GM21390 (cell line): ENCODE measurements around the gene ACTL6B.
"Not testable (repeated sequence)": the region's sequence is repeated elsewhere in the genome, so short reads cannot be mapped to it uniquely, and the experiment has no call there.

Experiments
- ATAC-seq: cut with Tn5 transposase; IDR thresholded peaks from one replicate; pipeline ENCODE4 v1.9.1; 2021; ENCODE audit not compliant: unreplicated experiment

ACTL6B gene

DNA sequence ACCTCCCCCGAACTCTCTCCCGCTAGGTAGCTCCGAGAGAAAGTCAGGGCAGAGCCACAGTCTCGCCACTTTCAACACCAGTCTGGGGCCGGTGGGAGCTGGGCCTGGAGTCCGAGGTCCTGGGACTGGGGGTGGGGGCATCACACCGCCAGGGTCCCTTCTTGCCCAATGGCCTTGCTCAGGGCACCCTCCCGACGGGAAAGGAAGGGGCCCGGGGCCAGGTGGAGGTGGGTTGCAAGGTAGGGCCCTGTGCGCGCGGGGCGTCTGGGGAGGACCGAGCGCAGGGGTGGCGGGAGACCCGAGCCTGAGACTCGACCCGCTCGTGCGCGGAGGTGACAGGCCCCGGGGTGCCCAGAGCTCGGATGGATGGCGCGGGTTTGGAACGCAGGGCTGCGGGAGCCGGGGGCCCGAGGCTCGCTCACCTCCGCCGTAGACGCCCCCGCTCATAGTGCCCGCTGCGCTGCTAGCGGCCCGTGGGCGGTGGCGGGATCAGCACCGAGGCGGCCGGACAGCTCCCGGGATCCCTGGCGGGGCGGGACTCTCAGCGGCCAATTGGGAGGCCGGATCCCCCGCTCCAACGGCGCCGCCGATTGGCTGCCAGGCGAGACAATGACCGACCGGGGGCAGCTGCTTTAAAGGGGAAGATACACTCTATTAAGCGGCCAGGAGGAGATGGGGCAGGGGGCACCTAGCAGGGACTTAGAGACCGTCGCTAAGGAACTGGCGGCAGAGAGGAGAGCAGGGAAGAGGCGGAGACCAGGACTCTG is at the start of gene ACTL6B:
Gene ACTL6B (minus strand): TSS at position 541 of the 767 bp plus-strand sequence. CDS start 94 bp downstream, at position 447.
- ATAC-seq: no peak

GRCh38 chr7:100705320-100705752 is 49.1 kb upstream of the ACTL6B start:
- peak; percentile 54 for ATAC-seq

GRCh38 chr7:100701089-100701488 is 44.8 kb upstream of the ACTL6B start:
- not testable (repeated sequence) for ATAC-seq

GRCh38 chr7:100699018-100699417 is 42.8 kb upstream of the ACTL6B start:
- ATAC-seq: no peak

GRCh38 chr7:100696123-100696521 is 39.9 kb upstream of the ACTL6B start:
- no peak for ATAC-seq

DNA sequence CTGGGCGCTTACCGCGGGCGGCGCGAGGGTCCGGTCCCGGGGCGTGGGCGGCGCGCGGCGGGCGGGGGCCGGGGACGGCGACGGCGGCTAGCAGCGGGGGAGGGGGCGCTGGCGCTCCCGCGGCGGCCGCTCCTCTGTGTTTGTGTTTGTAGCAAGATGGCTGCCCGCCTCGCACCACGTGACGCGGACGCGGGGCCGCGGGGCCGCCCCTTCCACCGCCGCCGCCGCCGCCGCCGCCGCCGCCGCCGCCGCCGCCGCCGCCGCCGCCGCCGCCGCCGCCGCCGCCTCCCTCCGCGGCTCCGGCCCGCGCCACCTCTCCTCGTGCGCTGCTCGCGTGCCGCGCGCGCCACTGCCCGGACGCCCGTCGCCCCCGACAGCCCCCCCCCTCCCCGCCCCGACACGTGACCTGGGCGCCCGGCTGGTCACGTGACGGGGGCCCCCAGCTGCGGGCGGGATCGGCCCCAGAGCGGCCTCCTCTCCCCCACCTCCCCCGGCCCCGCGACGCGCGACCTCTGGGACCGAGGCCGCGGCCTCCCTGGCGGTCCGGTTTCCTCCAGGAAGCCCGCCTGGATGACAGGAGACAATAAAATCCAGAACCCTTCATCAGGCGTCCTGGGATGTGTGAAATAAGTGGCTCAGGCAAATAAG is 38.0 kb upstream of the ACTL6B start, which contains the start of gene GIGYF1:
Gene GIGYF1 (minus strand): TSS at position 153 of the 648 bp plus-strand sequence. CDS start 6,012 bp downstream, outside the sequence.
- peak; percentile 40 for ATAC-seq

DNA sequence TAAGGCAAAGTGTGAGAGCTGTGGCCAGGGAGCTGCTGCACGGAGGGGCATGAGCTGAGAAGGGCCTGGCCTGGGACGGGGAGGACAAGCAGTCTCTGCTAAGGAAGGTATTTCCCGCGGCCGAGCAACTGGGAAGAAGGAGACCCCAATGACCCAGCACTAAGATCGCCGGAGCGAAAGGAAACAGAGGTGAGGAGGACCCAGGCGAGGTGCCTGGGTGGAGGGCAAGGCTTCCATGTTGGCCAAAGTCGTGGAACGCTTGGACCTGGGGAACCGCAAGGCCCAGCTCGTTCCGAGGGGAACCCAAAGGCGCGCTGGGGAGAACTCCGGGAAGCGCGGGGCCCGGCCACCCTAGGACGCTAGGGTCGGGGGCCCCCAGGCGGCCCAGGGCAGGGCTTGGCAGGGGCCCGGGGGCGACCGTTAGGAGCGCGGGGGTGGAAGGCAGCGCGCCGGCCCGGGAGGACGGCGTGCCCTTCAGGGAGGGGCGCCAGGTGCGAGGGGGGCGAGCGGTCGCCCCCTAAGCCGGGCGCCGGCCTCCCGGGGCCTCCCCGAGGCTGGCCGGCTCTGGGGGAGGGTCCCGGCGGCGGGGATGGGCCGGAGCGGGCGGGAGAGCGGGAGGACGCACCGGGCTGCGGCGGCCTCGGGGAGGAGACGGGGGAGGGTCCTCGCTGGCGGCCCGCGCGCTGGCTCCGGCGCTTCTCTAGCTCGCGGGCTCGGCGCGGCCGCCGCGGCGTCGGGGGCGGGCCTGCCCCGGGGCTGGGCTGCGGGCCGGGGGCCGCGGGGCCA is 37.3 kb upstream of the ACTL6B start:
- peak; percentile 36 for ATAC-seq

DNA sequence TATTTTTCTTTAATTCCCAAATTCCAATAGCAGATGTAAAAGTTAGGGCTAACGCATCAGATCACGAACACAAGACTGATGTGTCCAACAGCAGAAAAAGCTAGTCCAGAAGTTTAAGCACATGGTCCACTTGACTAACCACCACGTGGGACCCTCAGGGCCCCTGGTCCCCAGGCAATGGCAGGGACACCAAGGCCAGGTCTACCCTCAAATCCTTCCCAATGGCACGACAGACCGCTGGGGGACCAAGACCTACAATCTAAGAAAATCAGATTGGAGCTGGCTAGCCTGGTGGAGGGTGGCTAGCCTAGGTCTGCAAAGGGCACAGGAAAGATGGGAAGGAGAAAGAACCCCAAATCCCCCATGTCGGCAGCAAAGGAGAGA is 36.3 kb upstream of the ACTL6B start:
- no peak for ATAC-seq

DNA sequence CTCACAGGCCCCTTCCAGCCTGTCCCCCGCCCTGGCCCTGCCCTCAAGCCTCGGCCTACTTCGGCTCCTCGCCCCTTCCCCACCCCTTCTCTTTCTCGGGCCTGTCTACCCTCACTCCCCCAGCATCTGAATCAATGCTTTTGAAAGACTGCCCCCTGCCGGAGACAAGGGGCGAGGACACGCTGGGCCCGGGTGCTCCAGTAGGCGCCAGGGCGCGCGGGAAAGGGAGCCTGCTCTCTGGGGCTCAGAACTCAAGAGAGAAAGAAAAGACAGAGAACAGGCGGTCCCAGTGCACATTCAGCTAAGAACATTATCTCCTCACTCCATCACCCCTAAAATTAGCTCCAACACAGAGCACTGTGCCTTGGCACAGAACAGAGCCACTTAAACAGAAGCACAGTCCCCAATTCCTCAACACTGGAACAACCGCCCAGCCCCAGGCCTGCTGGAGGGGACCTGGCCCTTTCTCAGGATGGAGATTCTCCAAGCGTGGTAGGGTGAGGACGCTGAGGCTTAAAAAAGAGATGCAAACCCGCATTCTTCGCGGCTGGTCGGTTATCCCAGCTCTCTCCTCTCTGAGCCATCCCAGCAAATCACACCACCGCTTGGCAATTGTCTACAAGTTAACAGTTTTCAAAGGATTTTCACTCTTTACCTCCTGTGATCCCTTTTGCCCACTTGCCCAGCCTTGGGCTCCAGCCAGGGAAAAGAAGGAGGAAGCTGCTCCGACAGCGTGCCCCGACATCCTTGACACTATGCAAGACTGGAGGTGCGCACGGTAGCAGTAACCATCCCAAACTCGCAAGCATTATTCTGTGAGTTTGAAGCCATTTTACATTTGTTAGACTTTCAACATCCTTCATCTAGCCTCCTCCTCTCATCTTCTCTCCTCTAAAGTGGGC is 35.7 kb upstream of the ACTL6B start:
- no peak for ATAC-seq

DNA sequence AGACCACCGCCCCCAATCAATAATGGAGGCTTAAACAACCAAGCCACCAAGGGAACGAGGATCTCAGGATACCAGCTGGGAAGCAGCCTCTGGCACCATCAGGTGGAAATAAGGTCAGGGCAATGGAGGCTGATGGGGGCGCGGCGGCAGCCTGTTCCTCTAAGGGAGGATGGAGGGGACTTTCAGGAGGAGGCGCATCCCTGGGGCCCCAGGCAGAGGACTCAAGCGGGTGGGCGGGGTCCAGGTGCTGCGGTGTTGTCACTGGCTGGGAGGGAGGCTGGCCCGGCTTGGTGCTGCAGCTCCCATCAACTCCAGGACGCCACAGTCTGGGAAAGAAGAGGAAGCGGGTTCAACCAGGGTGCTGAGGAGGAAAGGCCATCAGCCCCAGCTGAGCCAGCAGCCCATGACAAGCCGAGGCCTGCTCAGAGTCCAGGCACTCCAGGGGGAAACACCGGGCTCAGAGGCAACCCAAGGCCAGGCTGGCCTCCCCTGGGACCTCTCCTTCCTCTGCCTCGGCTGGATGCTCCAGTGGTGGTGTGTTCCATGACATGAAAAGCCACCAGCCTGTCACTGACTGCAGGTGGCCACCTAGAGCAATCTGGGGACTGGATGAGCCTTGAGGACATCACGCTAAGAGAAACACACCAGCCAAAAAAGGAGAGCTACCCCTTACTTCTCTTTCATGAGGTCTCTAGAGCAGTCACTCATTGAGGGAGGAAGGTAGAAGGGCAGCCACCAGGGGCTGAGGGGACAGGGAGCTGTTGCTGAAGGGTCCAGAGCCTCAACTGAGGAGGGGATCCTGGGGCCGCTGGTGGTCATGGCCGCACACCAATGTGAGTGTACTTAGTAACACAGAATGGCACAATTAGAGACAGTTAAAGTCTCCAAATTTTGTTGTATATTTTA is 33.2 kb upstream of the ACTL6B start:
- ATAC-seq: no peak

GRCh38 chr7:100688326-100688860 is 32.1 kb upstream of the ACTL6B start:
- ATAC-seq: no peak

DNA sequence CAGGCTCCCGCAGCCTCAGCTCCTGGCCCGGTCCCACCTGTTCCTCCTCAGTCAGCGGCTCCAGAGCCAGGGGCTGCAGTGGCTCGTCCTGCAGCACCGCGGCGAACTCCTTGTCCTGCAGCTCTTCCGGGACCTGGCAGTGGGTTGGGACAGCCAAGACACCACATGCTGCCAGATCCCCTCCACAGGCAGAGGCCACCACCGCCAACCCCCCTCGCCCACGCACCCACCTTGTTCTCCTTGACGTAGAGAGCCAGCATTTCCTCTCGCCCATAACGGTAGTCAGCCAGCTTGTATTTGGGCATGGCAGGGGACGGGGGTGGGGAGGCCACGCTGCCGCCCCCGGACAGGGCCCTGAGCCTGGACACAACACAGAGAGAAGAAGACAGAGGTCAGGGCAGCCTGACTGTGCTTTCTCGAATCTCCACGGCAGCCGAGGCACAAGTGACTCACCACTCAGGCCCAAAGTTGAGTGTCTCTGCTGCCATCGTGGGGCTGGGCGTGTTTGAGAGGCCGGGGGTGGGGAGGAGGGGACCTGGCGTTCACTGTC is 31.6 kb upstream of the ACTL6B start:
- ATAC-seq: no peak

GRCh38 chr7:100687261-100687660 is 31.0 kb upstream of the ACTL6B start:
- ATAC-seq: no peak

DNA sequence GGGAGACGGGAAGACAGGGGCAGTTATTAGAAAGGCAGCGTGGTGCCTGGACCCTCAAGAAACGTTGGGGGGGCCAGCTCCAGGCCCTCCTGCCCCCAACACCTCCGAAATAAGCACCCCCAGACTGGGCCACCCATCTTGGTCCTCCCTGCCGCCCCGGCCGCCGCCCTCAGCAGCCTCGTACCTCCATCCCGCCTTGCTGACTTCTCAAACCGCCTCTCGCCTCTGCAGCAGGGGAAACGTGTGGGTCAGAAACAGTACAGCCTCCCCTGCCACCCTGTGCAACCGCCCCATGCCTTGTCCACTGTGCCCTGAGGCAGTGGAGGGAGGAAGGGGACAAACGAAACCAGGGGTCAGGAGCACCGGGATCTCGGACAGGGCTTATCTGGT is 30.6 kb upstream of the ACTL6B start:
- ATAC-seq: no peak

DNA sequence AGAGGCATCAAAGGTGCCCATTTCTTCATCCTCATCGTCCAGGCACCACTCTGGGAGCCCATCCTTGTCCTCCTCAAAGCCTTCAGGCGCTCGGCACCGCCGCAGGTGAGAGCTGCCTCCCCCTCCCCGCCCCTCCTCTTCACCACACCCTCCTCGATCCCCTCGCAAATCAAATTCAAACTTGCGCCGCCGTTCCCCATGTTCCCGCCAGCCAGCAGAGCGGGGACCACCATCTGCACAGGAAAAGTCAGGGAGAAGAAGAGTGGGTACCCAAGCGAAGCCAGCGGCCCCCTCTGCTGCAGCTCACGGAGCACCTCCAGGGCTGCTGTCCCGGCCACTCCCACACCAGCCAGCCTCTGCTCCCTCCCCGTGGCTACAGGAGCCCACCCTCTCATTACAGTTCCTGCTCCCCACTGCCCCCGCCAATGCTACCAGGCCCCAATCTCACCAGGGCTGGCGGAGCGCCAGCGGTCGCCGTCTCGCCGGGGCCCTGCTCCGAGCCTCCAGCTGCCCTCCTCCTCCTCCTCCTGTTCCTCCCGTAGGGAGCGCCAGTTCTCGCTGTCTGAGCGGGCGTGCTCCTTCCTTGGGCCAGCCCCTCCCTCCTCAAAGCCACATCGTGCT is 30.1 kb upstream of the ACTL6B start:
- no peak for ATAC-seq

DNA sequence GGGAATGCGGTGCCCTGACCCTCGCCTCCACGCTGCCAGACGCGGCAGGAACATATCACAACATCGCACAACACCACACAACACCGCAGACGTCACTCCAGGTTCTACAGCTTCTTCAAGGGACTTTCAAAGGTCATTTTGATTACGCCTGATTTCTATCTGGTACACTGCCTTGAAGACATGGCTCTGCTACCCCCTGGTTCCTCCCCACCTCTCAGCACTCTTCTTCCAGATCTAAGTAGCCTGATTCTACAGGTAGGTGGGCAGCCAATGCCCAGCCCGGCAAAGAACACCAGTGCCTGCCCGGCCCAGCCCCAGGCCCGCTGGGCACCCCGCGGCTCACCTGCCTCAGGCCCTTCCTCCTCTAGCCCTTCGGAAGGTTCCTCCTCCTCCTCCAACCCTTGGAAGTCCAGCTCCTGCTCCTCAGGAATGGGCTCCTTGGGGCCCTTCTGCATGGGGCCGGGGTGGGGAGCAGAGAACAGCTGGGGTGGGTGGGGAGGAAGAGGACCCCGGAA is 29.4 kb upstream of the ACTL6B start:
- no peak for ATAC-seq

DNA sequence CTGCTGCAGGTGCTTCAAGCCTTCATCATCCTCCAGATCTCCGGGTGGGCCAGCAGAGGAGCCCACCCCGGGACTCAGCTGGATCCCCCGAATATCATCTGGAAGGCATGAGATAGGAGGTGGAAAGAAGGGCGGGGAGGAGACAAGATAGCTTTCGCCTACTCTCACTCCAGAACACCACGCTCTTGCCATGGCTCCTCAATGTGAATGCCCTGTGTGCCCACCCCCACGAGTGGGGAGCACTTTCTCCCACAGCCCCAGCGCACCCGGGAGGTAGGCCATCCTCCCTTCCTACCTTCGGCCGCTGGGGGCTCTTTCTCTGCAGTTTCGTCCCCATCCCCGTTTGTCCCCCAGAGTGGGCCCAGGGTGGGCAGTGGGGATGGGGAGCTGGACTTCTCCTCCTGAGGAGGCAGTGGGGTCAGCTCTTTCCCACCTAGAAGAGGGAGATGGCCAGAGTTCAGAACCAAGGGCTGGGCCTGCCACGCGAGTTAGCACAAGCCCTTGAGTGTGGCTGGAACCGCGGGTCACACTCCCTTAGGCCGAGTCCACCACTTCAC is 28.9 kb upstream of the ACTL6B start:
- ATAC-seq: no peak

DNA sequence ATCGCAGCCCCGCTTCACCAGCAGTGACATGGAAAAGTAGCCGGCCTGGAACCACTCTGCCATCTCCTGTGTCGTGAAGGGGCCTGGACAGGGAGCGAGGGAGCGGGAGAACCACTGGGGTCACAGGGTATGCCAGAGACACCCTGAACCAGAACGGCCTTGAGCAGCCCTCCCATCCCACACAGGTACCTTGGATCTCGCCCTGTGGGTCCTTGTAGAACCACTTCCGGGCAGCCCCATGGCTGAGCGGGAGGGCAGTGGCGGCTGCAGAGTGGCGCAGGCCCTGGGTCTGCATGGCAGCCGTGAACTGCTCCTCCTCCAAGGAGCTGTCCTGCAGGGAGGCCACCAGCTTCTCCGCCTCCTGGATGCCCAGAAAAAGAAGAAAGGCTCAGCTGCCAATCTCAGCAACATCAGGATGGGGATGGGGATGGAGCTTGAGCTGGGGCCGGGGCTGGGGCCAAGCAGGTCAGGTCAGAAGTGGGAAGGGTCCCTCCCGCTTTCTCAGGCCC is 28.3 kb upstream of the ACTL6B start:
- no peak for ATAC-seq
